ENCODE results near the gene HSD17B11.

HSD17B11 gene

DNA sequence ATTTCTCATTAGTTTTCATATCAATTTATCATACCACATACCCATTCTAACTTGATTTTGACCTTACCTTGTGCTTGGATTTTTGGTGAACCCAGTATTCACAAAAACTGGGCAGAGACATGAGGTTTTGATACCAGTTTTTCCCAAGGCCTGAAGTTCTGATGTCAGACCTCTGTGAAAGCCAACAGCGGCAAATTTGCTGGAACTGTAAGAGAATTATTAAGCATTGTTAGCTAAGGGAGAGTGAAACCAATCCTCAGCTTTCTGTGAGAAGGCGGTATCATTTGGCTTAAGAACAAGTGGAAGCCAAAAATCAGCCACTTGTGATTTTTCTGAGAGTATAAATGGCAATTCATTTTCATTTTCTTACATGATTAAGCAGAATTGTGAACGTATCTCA, 77.2 kb downstream of the HSD17B11 start:
- TF ChIP-seq, protein P1, sequence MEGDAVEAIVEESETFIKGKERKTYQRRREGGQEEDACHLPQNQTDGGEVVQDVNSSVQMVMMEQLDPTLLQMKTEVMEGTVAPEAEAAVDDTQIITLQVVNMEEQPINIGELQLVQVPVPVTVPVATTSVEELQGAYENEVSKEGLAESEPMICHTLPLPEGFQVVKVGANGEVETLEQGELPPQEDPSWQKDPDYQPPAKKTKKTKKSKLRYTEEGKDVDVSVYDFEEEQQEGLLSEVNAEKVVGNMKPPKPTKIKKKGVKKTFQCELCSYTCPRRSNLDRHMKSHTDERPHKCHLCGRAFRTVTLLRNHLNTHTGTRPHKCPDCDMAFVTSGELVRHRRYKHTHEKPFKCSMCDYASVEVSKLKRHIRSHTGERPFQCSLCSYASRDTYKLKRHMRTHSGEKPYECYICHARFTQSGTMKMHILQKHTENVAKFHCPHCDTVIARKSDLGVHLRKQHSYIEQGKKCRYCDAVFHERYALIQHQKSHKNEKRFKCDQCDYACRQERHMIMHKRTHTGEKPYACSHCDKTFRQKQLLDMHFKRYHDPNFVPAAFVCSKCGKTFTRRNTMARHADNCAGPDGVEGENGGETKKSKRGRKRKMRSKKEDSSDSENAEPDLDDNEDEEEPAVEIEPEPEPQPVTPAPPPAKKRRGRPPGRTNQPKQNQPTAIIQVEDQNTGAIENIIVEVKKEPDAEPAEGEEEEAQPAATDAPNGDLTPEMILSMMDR (IDR thresholded peaks at IDR 0.05; ENCODE audit: low read length): no peak
- no peak for TF ChIP-seq EZH2 (IDR thresholded peaks at IDR 0.05; ENCODE audit: borderline replicate concordance, low read length)
- Histone ChIP-seq H3F3A (ENCODE audit: insufficient read depth, low read length) (no peaks in the 10 kb centered on the region), H3K4me2 (ENCODE audit: low read length) (no peak overlapping the region), H3K4me3 (ENCODE audit: low read depth, low read length, poor library complexity, severe bottlenecking) (no peak overlapping the region), H3K27me3 (ENCODE audit: insufficient read depth, low read length) (no peaks in the 10 kb centered on the region), H4K20me1 (ENCODE audit: insufficient read depth, low read length) (no peaks in the 10 kb centered on the region), H3K36me3 (ENCODE audit: insufficient read depth, low read length) (no peaks in the 10 kb centered on the region), H3K27ac (ENCODE audit: low read depth, low read length, poor library complexity, severe bottlenecking) (no peak overlapping the region), H3K79me2 (ENCODE audit: insufficient read depth, low read length) (no peaks in the 10 kb centered on the region), H3K9ac (ENCODE audit: low read length) (no peak overlapping the region), H3K4me1 (ENCODE audit: insufficient read depth, low read length, severe bottlenecking) (no peaks in the 10 kb centered on the region), H2AFZ (ENCODE audit: low read length) (no peak overlapping the region), H3K9me3 (ENCODE audit: low read length) (no peaks in the 10 kb centered on the region), H3K9me2 (ENCODE audit: low read depth, low read length) (no peaks in the 10 kb centered on the region)

DNA sequence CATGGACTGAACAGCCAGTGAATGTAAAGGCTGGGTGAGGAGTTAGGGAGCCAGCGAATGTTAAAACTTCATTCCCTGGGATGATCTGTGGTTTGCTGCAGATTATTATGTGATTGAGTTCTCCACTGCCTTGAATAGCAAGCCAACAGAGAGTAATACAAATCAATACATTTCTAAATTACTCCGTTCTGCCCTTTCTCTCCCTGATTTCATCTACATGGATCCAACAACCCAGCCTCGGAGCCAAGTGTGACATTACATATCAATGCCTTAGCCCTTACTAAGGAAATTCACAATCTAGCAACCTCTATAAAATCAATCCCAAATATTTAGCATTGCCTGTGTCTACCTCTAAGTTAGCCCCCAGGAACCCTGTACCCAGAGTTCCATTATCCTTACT, 79.3 kb downstream of the HSD17B11 start:
- H3K36me3 ChIP-seq (ENCODE audit: insufficient read depth, low read length): no peaks in the 10 kb centered on the region
- no peak for TF ChIP-seq EZH2 (IDR thresholded peaks at IDR 0.05; ENCODE audit: borderline replicate concordance, low read length)
- TF ChIP-seq, protein P1 (IDR thresholded peaks at IDR 0.05; ENCODE audit: low read length): no peak

DNA sequence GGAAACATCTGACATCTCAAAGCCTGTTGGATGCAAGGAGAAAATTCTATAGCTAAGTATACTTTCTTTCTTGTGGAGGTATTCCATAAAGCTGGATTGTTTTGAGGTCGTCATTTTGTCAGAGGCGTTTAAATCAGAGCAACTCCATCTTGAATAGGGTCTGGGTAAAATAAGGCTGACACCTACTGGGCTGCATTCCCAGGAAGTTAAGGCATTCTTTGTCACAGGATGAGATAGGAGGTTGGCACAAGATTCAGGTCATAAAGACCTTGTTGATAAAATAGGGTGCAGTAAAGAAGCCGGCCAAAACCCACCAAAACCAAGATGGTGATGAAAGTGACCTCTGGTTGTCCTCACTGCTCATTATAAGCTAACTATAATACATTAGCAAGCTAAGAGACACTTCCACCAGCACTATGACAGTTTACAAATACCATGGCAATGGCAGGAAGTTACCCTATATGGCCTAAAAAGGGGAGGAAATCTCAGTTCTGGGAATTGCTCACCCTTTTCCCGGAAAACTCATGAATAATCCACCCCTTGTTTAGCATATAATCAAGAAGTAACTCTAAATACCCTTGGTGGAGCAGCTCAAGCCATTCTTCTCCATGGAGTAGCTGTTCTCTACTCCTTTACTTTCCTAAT, 80.2 kb downstream of the HSD17B11 start:
- Histone ChIP-seq H3K4me2 (ENCODE audit: low read length) (no peak overlapping the region), H3K27ac (ENCODE audit: low read depth, low read length, poor library complexity, severe bottlenecking) (no peak overlapping the region), H3K4me3 (ENCODE audit: low read depth, low read length, poor library complexity, severe bottlenecking) (no peak overlapping the region), H3K27me3 (ENCODE audit: insufficient read depth, low read length) (no peaks in the 10 kb centered on the region), H3K9me2 (ENCODE audit: low read depth, low read length) (no peaks in the 10 kb centered on the region), H3K9ac (ENCODE audit: low read length) (no peak overlapping the region), H3K9me3 (ENCODE audit: low read length) (no peaks in the 10 kb centered on the region), H3K4me1 (ENCODE audit: insufficient read depth, low read length, severe bottlenecking) (no peaks in the 10 kb centered on the region), H4K20me1 (ENCODE audit: insufficient read depth, low read length) (no peaks in the 10 kb centered on the region), H3F3A (ENCODE audit: insufficient read depth, low read length) (no peaks in the 10 kb centered on the region), H3K36me3 (ENCODE audit: insufficient read depth, low read length) (no peaks in the 10 kb centered on the region), H3K79me2 (ENCODE audit: insufficient read depth, low read length) (no peaks in the 10 kb centered on the region), H2AFZ (ENCODE audit: low read length) (no peak overlapping the region)
- TF ChIP-seq, protein P1 (IDR thresholded peaks at IDR 0.05; ENCODE audit: low read length): no peak
- TF ChIP-seq EZH2 (IDR thresholded peaks at IDR 0.05; ENCODE audit: borderline replicate concordance, low read length): no peak

More for the DNA sequence above, 79.3 kb downstream of the HSD17B11 start:
- no peak overlapping the region for H3K9ac ChIP-seq (ENCODE audit: low read length)
- H3K4me1 ChIP-seq (ENCODE audit: insufficient read depth, low read length, severe bottlenecking): no peaks in the 10 kb centered on the region
- no peaks in the 10 kb centered on the region for H4K20me1 ChIP-seq (ENCODE audit: insufficient read depth, low read length)
- no peaks in the 10 kb centered on the region for H3K79me2 ChIP-seq (ENCODE audit: insufficient read depth, low read length)
- H3K27me3 ChIP-seq (ENCODE audit: insufficient read depth, low read length): no peaks in the 10 kb centered on the region
- no peak overlapping the region for H3K4me2 ChIP-seq (ENCODE audit: low read length)
- no peaks in the 10 kb centered on the region for H3K9me3 ChIP-seq (ENCODE audit: low read length)
- H3K4me3 ChIP-seq (ENCODE audit: low read depth, low read length, poor library complexity, severe bottlenecking): no peak overlapping the region
- no peak overlapping the region for H2AFZ ChIP-seq (ENCODE audit: low read length)
- no peaks in the 10 kb centered on the region for H3F3A ChIP-seq (ENCODE audit: insufficient read depth, low read length)
- H3K9me2 ChIP-seq (ENCODE audit: low read depth, low read length): no peaks in the 10 kb centered on the region
- no peak overlapping the region for H3K27ac ChIP-seq (ENCODE audit: low read depth, low read length, poor library complexity, severe bottlenecking)
